HG03064 (cell line): ENCODE data around the gene PTCRA.
"Not testable (repeated sequence)": the region's sequence is repeated elsewhere in the genome, so short reads cannot be mapped to it uniquely, and the experiment has no call there.

ENCODE experiments used
- ATAC-seq: cut with Tn5 transposase; IDR thresholded peaks from one replicate; pipeline ENCODE4 v1.9.1; 2021; ENCODE audit warnings: low read depth; ENCODE audit not compliant: unreplicated experiment

Gene PTCRA

DNA sequence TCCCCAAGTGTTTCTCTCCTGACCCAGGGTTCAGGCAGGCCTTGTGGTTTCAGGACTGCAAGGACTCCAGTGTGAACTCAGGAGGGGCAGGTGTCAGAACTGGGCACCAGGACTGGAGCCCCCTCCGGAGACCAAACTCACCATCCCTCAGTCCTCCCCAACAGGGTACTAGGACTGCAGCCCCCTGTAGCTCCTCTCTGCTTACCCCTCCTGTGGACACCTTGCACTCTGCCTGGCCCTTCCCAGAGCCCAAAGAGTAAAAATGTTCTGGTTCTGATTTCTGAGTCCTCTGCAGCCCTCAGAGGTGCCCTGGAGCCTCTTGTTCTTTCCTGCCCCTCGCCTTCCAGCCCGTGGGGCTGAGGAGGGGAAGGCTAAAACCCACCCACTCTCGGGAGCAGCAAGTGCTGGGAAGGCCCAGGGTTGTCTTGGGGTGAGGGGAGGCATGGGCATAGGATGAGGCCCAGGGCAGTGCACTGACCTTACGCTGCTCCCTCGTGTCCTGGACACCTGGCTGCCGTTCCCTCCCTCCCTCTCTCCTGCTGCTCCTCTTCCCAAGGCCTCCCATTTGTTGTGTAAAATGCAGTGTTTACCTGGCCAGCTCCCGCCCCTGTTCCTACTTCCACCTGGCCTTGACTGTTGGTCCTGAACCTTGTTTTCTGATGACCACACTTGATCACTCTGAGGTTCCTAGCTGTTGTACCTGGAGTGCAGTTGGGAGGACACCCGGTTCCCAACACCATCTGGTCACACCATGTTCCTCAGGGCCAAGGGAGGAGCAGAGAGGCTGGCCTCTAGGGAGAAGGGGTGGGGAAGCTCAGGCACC lies 23.3 kb downstream of the PTCRA start:
- ATAC-seq, result no peak

DNA sequence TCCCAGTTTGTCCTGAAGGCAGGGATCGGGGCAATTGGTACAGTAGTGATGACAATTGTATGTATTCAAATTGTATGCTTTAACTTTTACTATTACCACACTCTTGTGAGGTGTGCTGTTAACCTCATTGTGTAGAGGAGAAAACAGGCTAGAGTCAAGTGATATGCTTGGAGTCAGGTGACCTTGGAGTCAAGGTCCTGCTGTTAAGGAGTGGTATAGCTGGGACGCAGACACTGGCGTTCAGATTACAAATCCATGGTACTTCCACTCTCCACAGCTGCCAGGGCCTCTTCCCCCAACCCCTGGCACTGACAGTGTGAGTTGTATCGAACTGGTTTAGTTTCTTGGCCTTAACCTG lies 23.9 kb downstream of the PTCRA start:
- ATAC-seq, result no peak

DNA sequence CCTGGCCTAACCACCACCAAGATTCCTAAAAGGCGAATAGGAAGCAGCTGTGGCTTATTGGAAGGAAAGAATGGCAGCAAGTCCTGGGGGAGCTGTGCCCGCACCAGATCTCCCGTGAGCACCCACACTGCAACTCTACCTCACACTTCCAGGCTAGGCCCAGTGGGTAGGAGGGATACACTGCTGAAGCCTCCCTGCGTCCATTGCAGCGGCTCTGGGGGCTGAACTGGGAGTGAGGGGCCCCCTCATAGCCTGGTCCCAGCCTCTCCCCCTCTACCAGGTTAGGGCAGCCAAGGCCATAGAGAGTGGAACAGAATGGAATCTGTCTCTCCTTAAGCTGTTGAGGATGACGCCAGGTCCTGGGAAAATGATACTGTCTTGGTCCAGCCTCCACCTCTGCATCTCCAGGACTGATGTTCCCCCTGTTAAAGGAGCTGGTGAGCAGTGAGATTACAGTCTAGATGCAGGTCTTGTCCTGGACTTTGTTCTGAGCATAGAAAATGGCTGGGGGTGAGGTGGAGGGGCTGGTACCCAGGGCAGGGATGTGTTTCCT lies 24.7 kb downstream of the PTCRA start:
- ATAC-seq, result no peak

DNA sequence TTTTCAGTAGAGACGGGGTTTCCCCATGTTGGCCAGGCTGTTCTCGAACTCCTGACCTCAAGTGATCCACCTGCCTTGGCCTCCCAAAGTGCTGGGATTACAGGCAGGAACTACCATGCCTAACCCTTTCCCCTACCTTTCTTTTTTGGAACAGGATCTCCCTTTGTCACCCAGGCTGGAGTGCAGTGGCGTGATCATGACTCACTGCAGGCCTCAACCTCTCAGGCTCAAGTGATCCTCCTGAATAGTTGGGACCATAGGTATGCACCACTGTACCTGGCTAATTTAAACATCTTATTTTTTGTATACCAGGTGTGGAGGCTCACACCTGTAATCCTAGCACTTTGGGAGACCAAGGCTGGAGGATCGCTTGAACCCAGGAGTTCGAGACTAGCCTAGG lies 25.5 kb downstream of the PTCRA start:
- not testable (repeated sequence) for ATAC-seq

DNA sequence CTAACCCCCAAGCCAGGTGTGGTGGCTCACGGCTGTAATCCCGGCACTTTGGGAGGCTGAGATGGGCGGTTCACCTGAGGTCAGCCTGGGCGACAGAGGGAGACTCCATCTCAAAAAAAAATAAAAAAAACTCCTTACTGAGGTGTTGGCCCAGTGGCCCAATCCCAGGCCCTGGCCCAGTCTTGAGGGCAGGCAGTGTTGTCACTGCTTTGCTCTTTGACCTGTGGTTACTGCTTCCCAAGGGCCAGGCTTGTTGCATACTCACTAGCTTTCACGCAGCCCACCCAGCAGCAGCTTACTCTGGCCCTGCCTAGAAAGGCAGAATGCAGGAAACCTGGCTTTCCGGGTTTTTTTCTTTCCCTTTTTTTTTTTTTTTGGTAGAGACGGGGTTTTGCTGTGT lies 26.6 kb downstream of the PTCRA start:
- no peak for ATAC-seq

DNA sequence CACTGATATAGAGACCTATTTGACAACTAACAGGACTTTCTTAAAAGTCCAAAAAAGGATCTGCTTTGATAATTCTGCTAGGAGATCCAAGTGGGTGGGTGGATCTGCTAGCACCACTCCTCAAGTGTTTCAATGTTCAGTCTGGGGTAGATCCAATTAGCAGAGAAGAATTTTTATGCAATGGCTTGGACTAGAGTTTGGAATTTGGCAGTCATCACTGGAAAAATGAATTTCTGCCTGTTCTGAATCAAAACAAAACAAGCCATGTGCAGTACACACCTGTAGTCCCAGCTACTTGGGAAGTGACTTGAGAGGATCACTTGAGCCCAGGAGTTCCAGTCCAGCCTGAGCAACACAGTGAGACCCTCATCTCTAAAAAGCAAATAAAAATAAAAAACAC lies 32.1 kb downstream of the PTCRA start:
- ATAC-seq, result no peak

DNA sequence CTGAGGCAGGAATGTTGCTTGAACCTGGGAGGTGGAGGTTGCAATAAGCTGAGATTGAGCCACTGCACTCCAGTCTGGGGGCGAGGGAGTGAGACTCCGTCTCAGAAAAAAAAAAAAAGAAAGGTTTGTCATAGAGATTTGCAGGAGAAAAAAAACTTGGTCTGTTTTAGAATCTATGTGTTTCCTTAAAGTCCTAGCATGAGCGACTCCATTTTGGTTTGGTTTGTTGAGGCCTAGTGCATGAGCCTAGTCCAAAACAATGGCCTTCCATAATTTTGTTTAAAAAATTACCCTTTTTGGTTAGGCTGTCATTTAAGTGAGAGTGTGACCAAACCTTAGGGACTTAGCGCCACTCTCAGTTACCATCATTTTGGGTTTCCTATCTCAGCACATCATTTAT lies 36.5 kb downstream of the PTCRA start:
- no peak for ATAC-seq

DNA sequence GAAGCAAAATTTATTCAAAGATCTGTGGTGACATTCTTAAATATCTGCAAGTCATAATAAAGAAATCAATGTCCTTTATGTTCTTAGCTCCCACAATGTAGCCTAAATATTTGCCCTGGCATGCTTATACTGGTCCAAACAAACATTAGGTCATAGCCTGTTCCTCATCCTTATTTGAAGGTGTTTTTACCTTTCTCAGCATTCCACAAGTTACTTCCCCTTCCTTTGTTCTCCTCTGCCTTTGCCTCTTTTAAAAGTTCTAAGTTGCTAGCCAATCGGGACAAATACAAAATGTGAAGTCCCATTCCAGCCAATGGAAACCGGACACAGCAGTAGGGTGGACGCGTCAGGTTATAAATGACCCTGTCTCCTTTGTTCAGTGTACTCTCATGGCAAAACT lies 38.6 kb downstream of the PTCRA start:
- not testable (repeated sequence) for ATAC-seq

DNA sequence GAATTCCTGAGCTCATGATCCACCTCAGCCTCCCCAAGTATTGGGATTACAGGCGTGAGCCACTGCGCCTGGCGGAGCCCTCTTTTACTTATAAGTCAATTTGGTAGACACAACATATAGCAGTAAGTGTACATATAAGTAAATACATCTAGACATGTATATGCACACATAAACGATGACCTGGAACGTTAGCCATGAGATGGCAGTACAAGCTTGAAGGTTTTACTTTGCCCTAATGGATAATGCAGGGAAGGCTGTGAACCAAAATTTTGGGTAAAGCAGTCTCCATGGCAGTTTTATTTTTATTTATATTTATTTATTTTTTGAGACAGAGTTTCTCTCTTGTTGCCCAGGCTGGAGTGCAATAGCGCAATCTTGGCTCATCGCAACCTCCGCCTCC lies 42.3 kb downstream of the PTCRA start:
- ATAC-seq, result no peak

DNA sequence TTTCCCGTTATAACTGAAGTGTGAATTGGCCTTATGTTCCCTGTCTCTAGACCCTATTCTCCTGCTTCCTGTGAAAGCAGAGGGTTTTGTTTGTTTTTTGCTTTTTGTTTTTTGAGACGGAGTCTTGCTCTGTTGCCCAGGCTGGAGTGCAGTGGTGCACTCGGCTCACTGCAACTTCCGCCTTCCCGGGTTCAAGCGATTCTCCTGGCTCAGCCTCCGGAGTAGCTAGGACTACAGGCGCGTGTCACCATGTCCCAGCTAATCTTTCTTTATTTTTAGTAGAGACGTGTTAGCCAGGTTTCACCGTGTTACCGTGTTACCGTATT lies 44.0 kb downstream of the PTCRA start:
- no peak for ATAC-seq

DNA sequence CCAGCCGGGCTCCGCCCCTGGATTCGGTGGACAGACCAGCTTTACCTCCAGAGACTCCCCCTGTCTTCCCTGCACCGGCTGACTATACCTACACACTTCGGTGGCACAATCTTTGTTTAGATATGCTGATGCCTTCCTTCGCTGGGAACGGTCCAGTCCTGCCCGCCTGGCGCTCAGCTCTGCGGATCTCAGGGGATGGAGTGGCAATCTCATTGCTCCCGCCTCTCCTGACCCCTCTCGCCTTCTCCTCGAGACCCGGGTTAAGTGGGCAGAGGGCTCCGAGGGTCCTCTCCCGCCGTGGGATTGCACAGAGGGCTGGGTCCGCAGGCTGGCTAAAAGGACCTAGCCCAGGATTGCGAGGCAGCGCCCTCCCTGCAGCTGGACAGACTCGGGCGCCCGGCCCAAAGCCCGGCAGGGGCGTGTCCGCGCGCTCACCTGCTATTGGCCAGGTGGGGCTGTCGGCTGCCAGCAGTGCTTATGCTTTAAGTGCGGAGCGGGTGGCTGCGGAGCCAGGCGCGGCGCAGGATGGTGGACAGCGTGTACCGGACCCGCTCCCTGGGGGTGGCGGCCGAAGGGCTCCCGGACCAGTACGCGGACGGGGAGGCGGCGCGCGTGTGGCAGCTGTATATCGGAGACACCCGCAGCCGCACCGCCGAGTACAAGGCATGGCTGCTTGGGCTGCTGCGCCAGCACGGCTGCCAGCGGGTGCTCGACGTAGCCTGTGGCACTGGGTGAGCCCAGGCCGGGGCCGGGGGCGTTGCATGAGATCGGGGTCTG lies 44.6 kb downstream of the PTCRA start, which contains the start of gene GNMT:
Gene GNMT, plus strand, starts transcription at position 512 of the 777 bp plus-strand sequence. Its CDS starts 14 bp downstream, at position 526.
- ATAC-seq, result no peak

DNA sequence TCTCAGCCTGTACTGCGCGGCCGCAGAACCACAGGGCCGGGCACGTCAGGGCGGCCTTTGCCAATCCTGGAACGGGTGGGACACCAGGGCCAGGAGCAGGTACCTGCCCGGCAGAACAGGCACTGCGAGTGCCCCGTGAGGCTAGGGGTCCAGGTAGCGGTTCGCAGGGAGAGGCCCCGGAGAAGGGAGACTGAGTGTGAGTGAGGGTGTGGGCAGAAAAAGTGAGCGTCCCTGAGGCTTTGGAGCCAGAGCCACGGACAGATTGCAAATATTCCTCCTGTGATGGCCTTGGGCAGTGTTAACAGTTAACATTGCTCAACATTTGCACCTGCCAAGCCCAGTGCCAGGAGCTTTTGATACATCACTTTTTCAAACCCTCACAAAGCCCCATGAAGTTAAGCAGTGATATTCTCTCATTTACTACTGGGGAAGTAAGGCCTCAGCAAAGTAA lies 45.2 kb downstream of the PTCRA start:
- no peak for ATAC-seq

DNA sequence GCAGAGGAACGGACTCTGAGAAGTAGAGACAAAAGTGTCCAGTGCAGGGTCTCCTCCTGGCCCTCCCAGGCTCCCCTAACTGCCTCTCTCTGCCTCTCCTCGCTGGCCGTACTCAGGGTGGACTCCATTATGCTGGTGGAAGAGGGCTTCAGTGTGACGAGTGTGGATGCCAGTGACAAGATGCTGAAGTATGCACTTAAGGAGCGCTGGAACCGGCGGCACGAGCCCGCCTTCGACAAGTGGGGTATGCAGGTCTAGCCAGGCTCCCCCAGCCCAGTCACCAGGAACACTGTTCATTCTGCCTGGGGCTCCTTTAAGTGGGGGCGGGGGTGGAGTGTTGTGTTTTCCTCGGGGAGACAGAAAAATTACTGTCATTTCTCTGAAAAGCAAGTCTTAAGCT lies 46.2 kb downstream of the PTCRA start:
- no peak for ATAC-seq

DNA sequence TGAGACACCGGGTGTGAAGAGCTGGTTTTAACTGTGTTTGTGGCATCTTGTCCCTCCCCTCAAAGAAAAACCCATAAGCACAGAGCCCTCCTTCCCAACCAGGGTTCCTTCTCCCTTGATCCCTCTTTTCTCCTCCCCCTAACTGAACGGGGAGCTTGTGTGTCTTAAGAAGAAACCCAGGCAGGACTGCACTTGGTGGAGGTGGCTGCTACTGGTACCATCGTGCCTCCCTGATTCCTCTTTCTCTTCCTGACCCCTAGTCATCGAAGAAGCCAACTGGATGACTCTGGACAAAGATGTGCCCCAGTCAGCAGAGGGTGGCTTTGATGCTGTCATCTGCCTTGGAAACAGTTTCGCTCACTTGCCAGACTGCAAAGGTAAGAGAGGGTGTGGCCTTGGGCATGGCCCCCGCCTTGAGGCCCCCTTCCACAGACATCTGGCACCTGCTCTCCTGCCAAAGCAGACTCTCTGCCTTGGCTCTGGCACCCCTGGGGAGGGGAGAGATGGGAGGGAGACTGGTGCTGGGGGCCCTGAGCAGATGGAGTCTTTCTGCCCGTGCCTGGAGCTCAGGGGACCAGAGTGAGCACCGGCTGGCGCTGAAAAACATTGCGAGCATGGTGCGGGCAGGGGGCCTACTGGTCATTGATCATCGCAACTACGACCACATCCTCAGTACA lies 46.8 kb downstream of the PTCRA start:
- ATAC-seq, result no peak

DNA sequence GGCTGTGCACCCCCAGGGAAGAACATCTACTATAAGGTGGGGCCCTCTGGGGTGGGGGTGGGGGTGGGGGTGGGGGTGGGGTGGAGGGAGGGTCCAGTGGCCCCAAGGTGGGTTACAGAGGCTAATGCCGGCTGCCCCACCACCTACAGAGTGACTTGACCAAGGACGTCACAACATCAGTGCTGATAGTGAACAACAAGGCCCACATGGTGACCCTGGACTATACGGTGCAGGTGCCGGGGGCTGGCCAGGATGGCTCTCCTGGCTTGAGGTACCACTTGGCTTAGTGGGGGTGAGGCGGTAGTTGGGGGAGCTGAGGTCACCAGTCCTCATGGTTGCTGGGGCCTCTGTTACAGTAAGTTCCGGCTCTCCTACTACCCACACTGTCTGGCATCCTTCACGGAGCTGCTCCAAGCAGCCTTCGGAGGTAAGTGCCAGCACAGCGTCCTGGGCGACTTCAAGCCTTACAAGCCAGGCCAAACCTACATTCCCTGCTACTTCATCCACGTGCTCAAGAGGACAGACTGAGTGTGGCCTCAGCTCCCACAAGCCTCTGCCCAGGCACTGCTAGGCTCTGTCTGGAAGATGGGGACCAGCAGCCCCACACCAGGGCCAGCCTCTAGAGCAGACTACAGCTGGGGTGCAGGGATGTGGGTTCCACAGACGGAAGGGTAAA lies 47.5 kb downstream of the PTCRA start:
- no peak for ATAC-seq

DNA sequence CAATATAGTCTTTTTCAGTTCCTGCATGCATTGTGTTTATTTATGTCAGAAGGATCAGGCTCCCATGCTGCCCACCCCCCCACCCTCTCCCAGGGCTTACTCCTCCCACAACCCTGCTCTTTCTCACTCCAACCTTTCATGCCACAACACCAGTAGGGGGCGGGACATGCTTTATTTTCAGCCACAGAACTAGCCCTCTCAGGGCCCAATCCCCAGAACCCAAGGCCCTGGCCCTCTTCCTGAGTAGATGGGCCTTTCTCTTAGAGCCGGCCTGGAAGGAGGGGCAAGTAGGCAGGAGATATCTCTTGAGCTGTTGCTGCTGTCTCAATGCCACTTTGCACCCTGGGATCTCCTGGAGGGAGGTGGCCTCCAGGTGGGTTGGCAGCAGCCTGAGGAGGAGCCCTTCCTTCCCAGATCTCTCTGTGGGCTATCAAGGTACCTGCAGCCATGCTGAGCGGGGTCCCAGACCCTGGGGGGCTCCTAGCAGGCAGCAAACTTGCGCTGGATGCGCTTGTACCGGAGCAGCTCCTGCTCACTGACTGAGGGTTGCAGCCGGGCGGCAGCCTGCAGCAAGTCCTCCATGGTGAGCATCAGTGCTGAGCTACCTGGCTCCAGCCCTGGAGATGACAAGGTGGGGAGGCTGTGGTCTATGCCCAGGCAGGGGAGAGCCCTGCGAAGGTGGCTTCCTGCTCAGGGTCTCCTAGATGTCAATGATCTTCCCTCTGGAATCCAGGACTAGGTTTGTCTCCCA lies 48.2 kb downstream of the PTCRA start:
- no peak for ATAC-seq

DNA sequence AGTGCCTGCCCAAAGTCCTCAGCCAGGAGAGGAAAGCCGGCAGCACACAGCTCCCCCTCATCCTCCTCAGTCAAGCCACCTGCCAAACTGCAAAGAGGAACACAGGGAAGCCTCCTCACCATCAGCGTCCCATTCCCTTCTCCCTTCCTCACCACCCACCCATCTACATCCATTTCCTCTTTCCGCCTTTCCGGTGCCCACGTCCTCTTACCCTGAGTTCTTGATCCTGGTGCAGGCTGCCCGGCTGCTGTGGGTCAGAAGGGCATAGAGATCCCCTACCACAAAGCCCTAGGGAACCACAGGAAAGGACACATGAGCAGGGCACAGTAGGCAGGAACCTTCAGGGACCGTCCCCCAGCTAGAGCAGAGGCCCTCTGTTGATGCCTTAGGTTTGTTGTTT lies 50.7 kb downstream of the PTCRA start:
- no peak for ATAC-seq

DNA sequence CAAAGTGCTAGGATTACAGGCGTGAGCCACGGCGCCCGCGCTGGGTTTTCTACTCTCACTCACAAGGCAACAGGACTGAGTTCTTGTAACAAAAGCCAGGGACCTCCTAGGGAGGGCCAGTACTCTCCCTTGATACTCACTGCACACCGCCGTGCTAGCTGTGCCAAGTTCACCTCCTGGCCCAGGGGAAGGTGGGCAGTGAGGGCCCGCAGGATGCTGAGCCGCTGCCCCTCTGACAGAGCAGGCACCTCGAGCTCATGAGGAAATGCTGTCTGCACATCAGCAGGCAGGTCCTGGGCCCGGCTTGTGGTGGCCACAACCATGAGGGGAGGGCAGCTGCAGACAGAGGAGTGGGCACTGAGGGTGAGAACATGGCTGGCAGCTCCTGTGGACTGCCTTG lies 51.4 kb downstream of the PTCRA start:
- ATAC-seq, result no peak

DNA sequence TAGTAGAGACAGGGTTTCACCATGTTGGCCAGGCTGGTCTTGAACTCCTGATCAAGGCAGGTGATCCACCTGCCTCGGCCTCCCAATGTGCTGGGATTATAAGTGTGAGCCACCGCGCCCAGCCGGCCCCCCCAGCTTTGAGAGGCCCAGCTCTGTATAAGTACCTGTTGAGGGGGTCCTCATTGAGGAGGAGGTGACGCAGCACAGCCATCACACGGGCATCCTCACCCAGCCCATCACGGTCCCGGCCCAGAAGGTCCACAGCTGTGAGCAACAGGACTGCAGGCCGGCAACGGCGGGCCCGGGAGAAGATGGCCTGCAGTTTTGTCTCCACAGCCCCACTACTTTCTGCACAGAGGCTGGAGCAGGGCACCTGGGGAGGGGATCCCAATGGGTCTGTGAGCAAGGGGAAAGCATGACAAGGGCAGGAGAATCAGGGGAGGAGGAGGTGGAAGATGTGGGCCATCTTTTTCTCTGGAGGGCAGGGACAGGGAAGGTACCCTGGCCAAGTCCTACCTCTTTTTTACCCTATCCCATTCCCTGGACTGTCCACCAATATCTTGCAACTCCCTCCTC lies 52.4 kb downstream of the PTCRA start:
- no peak for ATAC-seq

DNA sequence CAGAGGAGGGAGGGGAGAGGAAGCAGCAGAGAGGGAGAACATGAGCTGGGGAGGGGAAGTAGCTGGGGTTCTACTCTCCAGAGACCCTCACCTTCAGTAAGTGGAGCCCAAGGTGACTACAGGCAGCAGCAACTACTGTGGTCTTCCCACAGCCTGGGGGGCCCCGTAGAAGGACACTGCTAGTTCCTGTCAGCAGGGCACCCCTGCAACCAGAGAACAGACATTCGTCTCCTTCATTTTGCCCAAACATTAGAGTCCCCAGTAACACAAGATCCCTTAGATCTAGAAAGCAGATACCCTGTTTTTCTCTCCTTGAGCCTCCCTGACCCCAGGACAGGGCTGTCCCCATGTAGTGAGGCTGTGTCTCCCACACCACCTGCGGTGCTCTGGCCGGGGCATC lies 52.9 kb downstream of the PTCRA start:
- no peak for ATAC-seq
